Loucy (cell line): Measurements from ENCODE around the gene KCTD12.

Experiments used
- CTCF ChIP-seq: fragments of 200-600 bp; sonication (generic); conservative IDR thresholded peaks from 2 replicates; pipeline ENCODE4 v1.5.1; 2014; ENCODE audit warnings: mild to moderate bottlenecking, antibody characterized with exemption, low read length
- EZH2phosphoT487 ChIP-seq: fragments of 200-600 bp; IDR thresholded peaks from 2 replicates; pipeline ENCODE4 v1.6.1; 2018; ENCODE audit warnings: antibody characterized with exemption, mild to moderate bottlenecking, moderate library complexity, borderline replicate concordance

- TF ChIP-seq CTCF = no peak
- TF ChIP-seq EZH2phosphoT487 = no peak
Measured at GRCh38 chr13:76890021-76890420, 3.8 kb upstream of the KCTD12 start.
